ENCODE data around the gene KCTD15.
A peak's percentile ranks its signal among the peaks of the same experiment; 100 is the strongest.

Gene KCTD15

GRCh38 chr19:33797802-33798671 is 1.4 kb downstream of the KCTD15 start:
- DNase-seq (ENCODE audit: low spot score): peak; percentile 44

GRCh38 chr19:33798681-33799111 is 2.0 kb downstream of the KCTD15 start:
- DNase-seq (ENCODE audit: low spot score): peak; percentile 37

- no peak for DNase-seq (ENCODE audit: low spot score)
Measured at GRCh38 chr19:33799476-33799875, 2.8 kb downstream of the KCTD15 start.

- no peak for DNase-seq (ENCODE audit: low spot score)
Measured at GRCh38 chr19:33800012-33800680, 3.5 kb downstream of the KCTD15 start.

GRCh38 chr19:33801411-33801810 is 4.7 kb downstream of the KCTD15 start:
- DNase-seq (ENCODE audit: low spot score): no peak

- DNase-seq (ENCODE audit: low spot score): no peak
Measured at GRCh38 chr19:33802001-33802400, 5.3 kb downstream of the KCTD15 start.

- no peak for DNase-seq (ENCODE audit: low spot score)
Measured at GRCh38 chr19:33802801-33803200, 6.1 kb downstream of the KCTD15 start.

GRCh38 chr19:33803383-33803782 is 6.7 kb downstream of the KCTD15 start:
- no peak for DNase-seq (ENCODE audit: low spot score)

GRCh38 chr19:33804021-33804799 is 7.5 kb downstream of the KCTD15 start:
- DNase-seq (ENCODE audit: low spot score): peak; percentile 34

GRCh38 chr19:33805313-33805712 is 8.6 kb downstream of the KCTD15 start:
- no peak for DNase-seq (ENCODE audit: low spot score)

GRCh38 chr19:33805840-33806433 is 9.3 kb downstream of the KCTD15 start:
- DNase-seq (ENCODE audit: low spot score): no peak

GRCh38 chr19:33806434-33806881 is 9.8 kb downstream of the KCTD15 start:
- DNase-seq (ENCODE audit: low spot score): no peak

- DNase-seq (ENCODE audit: low spot score): no peak
Measured at GRCh38 chr19:33808399-33808798, 11.7 kb downstream of the KCTD15 start.

- DNase-seq (ENCODE audit: low spot score): no peak
Measured at GRCh38 chr19:33809960-33810359, 13.3 kb downstream of the KCTD15 start.

GRCh38 chr19:33810821-33811220 is 14.2 kb downstream of the KCTD15 start:
- DNase-seq (ENCODE audit: low spot score): no peak

- DNase-seq (ENCODE audit: low spot score): no peak
Measured at GRCh38 chr19:33811246-33811645, 14.6 kb downstream of the KCTD15 start.

GRCh38 chr19:33811736-33812387 is 15.2 kb downstream of the KCTD15 start:
- DNase-seq (ENCODE audit: low spot score): no peak

GRCh38 chr19:33812388-33813330 is 16.0 kb downstream of the KCTD15 start:
- no peak for DNase-seq (ENCODE audit: low spot score)

GRCh38 chr19:33813391-33814101 is 16.9 kb downstream of the KCTD15 start:
- DNase-seq (ENCODE audit: low spot score): no peak

All from cerebellar cortex (tissue), 1 donor.